ENCODE measurements around the gene SCN1A.
"Not testable (repeated sequence)": the region's sequence is repeated elsewhere in the genome, so short reads cannot be mapped to it uniquely, and the experiment has no call there.

SCN1A gene

GRCh38 chr2:166081131-166081632, 46.6 kb downstream of the SCN1A start:
- DNase-seq (ENCODE audit: low read depth): no peak

- no peak for DNase-seq (ENCODE audit: low read depth)
Measured at GRCh38 chr2:166074430-166074829, 53.4 kb downstream of the SCN1A start.

GRCh38 chr2:166074011-166074410, 53.8 kb downstream of the SCN1A start:
- no peak for DNase-seq (ENCODE audit: low read depth)

GRCh38 chr2:166070231-166070630, 57.6 kb downstream of the SCN1A start:
- no peak for DNase-seq (ENCODE audit: low read depth)

GRCh38 chr2:166068981-166069380, 58.8 kb downstream of the SCN1A start:
- no peak for DNase-seq (ENCODE audit: low read depth)

GRCh38 chr2:166067229-166067628, 60.6 kb downstream of the SCN1A start:
- DNase-seq (ENCODE audit: low read depth): no peak

- DNase-seq (ENCODE audit: low read depth): no peak
Measured at GRCh38 chr2:166060191-166060590, 67.6 kb downstream of the SCN1A start.

- DNase-seq (ENCODE audit: low read depth): peak; percentile 3
Measured at GRCh38 chr2:166057370-166058164, 70.3 kb downstream of the SCN1A start.

GRCh38 chr2:166044853-166045483, 82.9 kb downstream of the SCN1A start:
- no peak for DNase-seq (ENCODE audit: low read depth)

GRCh38 chr2:166042768-166043390, 84.9 kb downstream of the SCN1A start:
- no peak for DNase-seq (ENCODE audit: low read depth)

GRCh38 chr2:166042356-166042755, 85.5 kb downstream of the SCN1A start:
- no peak for DNase-seq (ENCODE audit: low read depth)

- no peak for DNase-seq (ENCODE audit: low read depth)
Measured at GRCh38 chr2:166041613-166042012, 86.2 kb downstream of the SCN1A start.

GRCh38 chr2:166032361-166032760, 95.5 kb downstream of the SCN1A start:
- DNase-seq (ENCODE audit: low read depth): no peak

- DNase-seq (ENCODE audit: low read depth): no peak
Measured at GRCh38 chr2:166031054-166031453, 96.8 kb downstream of the SCN1A start.

- DNase-seq (ENCODE audit: low read depth): no peak
Measured at GRCh38 chr2:166025313-166025712, 102.5 kb downstream of the SCN1A start.

- DNase-seq (ENCODE audit: low read depth): no peak
Measured at GRCh38 chr2:166017208-166017607, 110.6 kb downstream of the SCN1A start.

GRCh38 chr2:166013878-166014277, 113.9 kb downstream of the SCN1A start:
- DNase-seq (ENCODE audit: low read depth): no peak

- no peak for DNase-seq (ENCODE audit: low read depth)
Measured at GRCh38 chr2:166011660-166012059, 116.2 kb downstream of the SCN1A start.

- DNase-seq (ENCODE audit: low read depth): no peak
Measured at GRCh38 chr2:166000401-166000800, 127.4 kb downstream of the SCN1A start.

GRCh38 chr2:165990846-165991245, 137.0 kb downstream of the SCN1A start:
- no peak for DNase-seq (ENCODE audit: low read depth)

GRCh38 chr2:165989851-165990250, 138.0 kb downstream of the SCN1A start:
- DNase-seq (ENCODE audit: low read depth): no peak

- DNase-seq (ENCODE audit: low read depth): no peak
Measured at GRCh38 chr2:165985120-165985519, 142.7 kb downstream of the SCN1A start.

- DNase-seq (ENCODE audit: low read depth): not testable (repeated sequence)
Measured at GRCh38 chr2:165972161-165972560, 155.7 kb downstream of the SCN1A start.

Data from GM04503 (cell line).